ENCODE results near the gene OR13A1.

GRCh38 chr10:45302573-45302972, 12.8 kb downstream of the OR13A1 start:
- TF ChIP-seq EZH2phosphoT487 (IDR thresholded peaks at IDR 0.05; ENCODE audit: low read length) (no peak), CTCF (IDR thresholded peaks at IDR 0.05; ENCODE audit: low read length) (no peak)
